RWPE1 (cell line): ENCODE results near the gene ANO9.

ENCODE experiments used
- CTCF ChIA-PET: fragments of 350-600 bp; sonication (Branson Sonifier 250); formaldehyde crosslinking; extraction: SDS; loops from one replicate; lab custom pipeline; 2021; lab: Yijun Ruan, JAX
- POLR2A ChIA-PET: fragments of 400-600 bp; formaldehyde crosslinking; extraction: SDS; loops from one replicate; lab custom pipeline; 2020; ENCODE audit warnings: antibody characterized with exemption; ENCODE audit not compliant: low non-redundant PET; lab: Yijun Ruan, JAX
- DNase-seq: peaks from one replicate; pipeline ENCODE4 v3.0.0; 2012; ENCODE audit warnings: low spot score
- H3K27ac ChIP-seq: fragments of 450-650 bp; 2 replicates; pipeline ENCODE4 v1.5.1; 2017
- TF ChIP-seq, protein P1 (sequence below): fragments of 450-650 bp; conservative IDR thresholded peaks from 2 replicates; pipeline ENCODE4 v1.5.1; 2017; ENCODE audit warnings: low read depth, mild to moderate bottlenecking

The ANO9 gene

DNA sequence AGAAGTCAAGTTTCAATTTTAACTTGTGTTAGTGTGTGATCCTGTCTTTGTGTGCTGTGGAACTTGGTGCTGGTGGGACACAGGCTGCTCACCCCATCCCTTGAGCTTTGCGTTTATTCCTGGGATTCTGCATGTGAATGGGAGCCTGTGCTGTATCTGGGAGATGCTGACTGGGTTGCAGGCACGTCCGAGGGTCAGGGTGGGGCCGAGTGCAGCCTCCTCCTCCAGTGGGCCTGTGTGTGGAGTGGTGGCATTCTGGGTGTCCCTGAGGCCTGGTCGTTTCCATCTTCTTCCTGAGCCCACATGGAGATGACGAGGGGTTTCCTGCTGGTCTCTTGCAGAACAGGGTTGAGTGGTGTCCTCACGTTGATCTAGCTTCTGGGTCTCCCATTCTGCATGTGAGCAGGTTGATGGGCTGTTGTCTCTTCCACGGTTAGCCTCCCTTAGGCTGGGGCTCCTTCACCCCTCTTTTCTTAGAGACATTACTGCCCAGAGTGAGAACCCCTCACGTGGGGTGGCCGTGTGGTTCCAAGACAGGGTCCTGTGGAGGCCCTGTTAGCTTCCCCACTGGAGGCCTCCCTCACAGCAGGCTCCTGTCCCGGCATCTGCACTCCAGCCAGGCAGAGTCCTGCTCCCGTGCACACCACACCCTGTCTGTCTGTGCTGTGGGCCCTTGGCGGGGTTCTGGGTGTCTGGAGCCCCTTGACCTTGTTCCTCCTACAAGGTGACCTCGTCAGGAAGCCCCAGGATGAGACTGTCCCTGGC is 13.2 kb upstream of the ANO9 start:
- POLR2A ChIA-PET = no interaction called here
- no peak for DNase-seq
- peak overlapping the region; percentile 48 for H3K27ac ChIP-seq
- TF ChIP-seq, protein P1, sequence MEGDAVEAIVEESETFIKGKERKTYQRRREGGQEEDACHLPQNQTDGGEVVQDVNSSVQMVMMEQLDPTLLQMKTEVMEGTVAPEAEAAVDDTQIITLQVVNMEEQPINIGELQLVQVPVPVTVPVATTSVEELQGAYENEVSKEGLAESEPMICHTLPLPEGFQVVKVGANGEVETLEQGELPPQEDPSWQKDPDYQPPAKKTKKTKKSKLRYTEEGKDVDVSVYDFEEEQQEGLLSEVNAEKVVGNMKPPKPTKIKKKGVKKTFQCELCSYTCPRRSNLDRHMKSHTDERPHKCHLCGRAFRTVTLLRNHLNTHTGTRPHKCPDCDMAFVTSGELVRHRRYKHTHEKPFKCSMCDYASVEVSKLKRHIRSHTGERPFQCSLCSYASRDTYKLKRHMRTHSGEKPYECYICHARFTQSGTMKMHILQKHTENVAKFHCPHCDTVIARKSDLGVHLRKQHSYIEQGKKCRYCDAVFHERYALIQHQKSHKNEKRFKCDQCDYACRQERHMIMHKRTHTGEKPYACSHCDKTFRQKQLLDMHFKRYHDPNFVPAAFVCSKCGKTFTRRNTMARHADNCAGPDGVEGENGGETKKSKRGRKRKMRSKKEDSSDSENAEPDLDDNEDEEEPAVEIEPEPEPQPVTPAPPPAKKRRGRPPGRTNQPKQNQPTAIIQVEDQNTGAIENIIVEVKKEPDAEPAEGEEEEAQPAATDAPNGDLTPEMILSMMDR = no peak
- CTCF ChIA-PET = interaction anchor here (0.6 to 0.7 kb wide), 3 partner anchors 23 to 48 kb away, joined by 3 read pairs; no protein-coding TSS in a partner anchor

DNA sequence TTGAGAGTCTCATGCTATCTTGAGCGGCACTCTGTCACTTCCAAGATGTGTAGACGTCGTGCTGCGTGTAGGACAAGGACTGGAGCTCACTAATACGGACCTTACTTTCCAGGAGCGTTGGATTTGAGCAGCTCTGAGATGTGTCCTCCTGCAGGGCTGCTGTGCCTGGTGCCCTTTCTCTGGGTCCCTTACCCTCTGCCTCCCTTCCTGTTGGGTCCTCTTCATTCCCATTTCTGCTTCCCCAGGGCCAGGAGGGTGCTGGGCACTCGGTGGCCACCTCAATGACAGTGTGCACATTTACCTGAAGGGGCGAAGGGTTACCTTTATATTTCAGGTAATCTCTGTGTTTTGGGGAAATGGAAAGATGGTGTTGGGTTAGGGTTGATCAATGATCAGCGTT is 12.2 kb upstream of the ANO9 start:
- TF ChIP-seq, protein P1 = no peak
- peak overlapping the region; percentile 6; the same call in 1 of the 2 replicates for H3K27ac ChIP-seq
- no peak for DNase-seq
- CTCF ChIA-PET = interaction anchor here (0.6 kb wide), 3 partner anchors 40 to 190 kb away, joined by 3 read pairs; no protein-coding TSS in a partner anchor
- POLR2A ChIA-PET = no interaction called here

DNA sequence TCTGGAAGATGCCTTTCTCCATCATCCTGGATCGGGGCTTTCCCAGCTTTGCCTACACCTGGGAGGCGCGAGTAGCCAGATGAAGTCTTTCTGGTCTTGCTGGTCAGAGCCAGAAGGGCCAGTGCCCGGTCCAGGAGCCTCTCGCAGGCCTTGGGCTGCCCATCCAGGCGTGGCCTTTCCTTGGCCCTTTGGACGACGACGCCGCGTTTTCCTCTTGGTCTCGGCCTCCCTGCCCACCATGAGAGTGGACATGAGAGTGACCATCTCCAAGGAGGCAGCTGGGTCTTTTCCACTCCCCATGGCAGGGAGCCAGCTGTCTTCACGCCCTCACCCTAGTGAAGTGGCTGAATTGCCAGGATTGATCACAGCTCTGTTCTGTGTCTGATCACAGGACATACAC is 11.8 kb upstream of the ANO9 start:
- no peak for DNase-seq
- peak overlapping the region; percentile 6; the same call in 1 of the 2 replicates for H3K27ac ChIP-seq
- ChIA-PET POLR2A (no interaction called here), CTCF (interaction anchor here (0.6 kb wide), 1 partner anchor 65 kb away, joined by 3 read pairs; no protein-coding TSS in a partner anchor)
- TF ChIP-seq, protein P1 = no peak

DNA sequence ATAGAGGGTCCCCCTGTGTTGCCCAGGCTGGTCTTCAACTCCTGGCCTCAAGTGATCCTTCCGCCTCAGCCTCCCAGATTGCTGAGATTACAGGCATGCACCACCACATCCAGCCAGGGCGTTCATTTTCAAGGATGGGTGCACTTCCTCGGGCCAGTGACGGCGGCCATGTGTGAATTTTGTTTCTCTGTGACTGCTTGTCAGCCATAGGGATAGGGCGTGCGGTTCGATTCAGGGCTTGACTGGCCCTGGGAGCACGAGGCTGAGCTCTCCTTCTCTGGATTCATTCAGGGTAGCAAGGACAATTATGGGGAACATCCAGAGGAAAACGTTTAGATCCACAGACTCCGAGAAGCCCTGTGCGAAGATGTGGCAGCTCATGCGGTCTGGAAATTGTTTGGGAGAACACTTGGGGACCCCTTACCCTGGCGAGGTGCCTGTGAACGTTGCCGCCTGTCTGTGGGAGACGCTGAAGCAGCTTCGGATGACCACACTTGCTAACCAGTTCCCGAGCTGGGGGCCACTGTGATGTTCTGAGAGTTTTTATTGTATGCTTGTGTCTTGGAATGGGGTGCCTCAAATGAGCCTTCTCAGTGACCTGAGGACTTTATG is 11.2 kb upstream of the ANO9 start:
- POLR2A ChIA-PET = no interaction called here
- no peak for DNase-seq
- H3K27ac ChIP-seq = peak overlapping the region; percentile 6; the same call in 1 of the 2 replicates
- TF ChIP-seq, protein P1 = no peak
- CTCF ChIA-PET = interaction anchor here (0.6 kb wide), 1 partner anchor 65 kb away, joined by 3 read pairs; no protein-coding TSS in a partner anchor

DNA sequence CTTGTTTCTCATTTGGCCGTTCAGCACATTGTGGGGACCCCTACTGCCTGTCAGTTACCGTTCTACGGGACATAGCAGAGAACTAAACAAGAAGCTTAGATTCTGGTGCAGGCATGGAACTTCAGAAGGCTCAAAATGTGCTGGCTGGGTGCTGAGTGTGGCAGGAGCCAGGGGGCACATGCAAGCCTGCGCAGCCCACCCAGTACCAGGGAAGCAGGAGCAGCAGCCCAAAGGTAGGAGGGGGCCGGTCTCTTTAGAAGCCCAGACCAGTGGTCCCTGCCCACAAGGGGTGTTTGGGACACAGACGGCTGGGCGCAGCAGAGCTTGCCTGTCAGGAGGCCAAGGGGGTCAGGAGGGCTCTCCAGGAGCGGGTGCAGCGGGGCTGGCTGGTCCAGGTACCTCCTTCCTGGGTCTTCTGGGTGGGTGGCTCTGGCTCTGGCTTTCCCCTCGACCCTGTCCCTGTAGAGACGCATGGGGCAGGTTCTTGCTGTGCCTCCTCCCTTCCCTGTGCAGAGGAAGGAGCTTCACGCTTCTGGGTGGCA is 10.5 kb upstream of the ANO9 start:
- TF ChIP-seq, protein P1 = no peak
- no peak for DNase-seq
- ChIA-PET CTCF (interaction anchor here (0.6 kb wide), 1 partner anchor 12 kb away, joined by 4 read pairs; no protein-coding TSS in a partner anchor), POLR2A (no interaction called here)
- H3K27ac ChIP-seq = peak overlapping the region; percentile 92

DNA sequence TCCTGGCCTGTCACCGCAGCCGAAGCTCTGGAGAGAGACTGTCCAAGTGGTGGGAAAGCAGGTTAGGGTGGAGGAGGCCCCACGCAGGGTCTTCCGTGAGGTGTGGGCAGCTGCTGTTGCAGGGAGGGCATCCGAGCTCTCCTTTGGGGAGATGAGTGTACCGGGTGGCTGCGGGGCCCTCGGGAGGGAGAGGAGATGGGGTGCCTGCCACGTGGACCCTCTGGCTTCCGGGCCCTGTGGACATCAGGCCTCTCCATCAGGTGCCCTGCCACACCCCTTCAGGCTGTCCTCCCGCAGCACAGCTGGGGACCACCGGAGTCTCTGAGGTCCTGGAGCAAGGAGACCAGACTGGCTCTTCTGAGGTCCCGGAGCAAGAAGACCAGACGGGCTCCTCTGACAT is 9.9 kb upstream of the ANO9 start:
- ChIA-PET POLR2A (interaction anchor here (0.8 to 0.9 kb wide), 2 partner anchors 9 to 58 kb away, joined by 3 to 6 read pairs; no protein-coding TSS in a partner anchor), CTCF (interaction anchor here (0.6 to 1.0 kb wide), 3 partner anchors 11 to 228 kb away, joined by 3 to 4 read pairs (median 3); no protein-coding TSS in a partner anchor)
- no peak for DNase-seq
- peak overlapping the region; percentile 92 for H3K27ac ChIP-seq
- TF ChIP-seq, protein P1 = no peak
